PC-3 (cell line): ENCODE results near the gene HACD3. TPM values are rescaled to one million over a fixed set of nuclear protein-coding genes. Genes with fewer than 3 reads are reported as not detected.

ENCODE experiments used
- ATAC-seq: fragments of 200-7000 bp; cut with Tn5 transposase; 2 replicates; pipeline ENCODE4 v1.9.1; 2020; ENCODE audit warnings: mild to moderate bottlenecking, moderate library complexity
- BruUV-seq: library from RNA; stranded (reverse); fragments of 400-500 nt; replicated peaks from 2 replicates; lab custom pipeline; 2021; lab: Mats Ljungman, UMichigan
- CTCF ChIA-PET: fragments of 300-600 bp; sonication (Branson Sonifier 250); formaldehyde crosslinking; loops from one replicate; lab custom pipeline; 2022; ENCODE audit warnings: antibody characterized with exemption; lab: Charles Lee
- POLR2A ChIA-PET: fragments of 300-600 bp; sonication (Branson Sonifier 250); formaldehyde crosslinking; loops from one replicate; lab custom pipeline; 2022; ENCODE audit warnings: antibody characterized with exemption; ENCODE audit not compliant: unreplicated experiment; lab: Charles Lee
- DNase-seq: peaks from one replicate; pipeline ENCODE4 v3.0.0-alpha.2; 2015
- H2AFZ ChIP-seq: fragments of 300-600 bp; sonication (generic); 2 replicates; pipeline ENCODE4 v1.6.0; 2016; ENCODE audit warnings: antibody characterized with exemption, low read length
- H3F3A ChIP-seq: fragments of 300-600 bp; sonication (generic); one replicate; pipeline ENCODE4 v1.6.0; 2017; ENCODE audit warnings: antibody characterized with exemption, low read length, control low read depth, mild to moderate bottlenecking; ENCODE audit not compliant: unreplicated experiment
- H3K27ac ChIP-seq: fragments of 300-600 bp; sonication (generic); 2 replicates; pipeline ENCODE4 v1.5.1; 2016; ENCODE audit warnings: mild to moderate bottlenecking, low read length
- H3K27me3 ChIP-seq: fragments of 300-600 bp; sonication (generic); 2 replicates; pipeline ENCODE4 v1.6.1; 2016; ENCODE audit warnings: low read length, mixed read lengths
- H3K36me3 ChIP-seq: fragments of 300-600 bp; sonication (generic); 2 replicates; pipeline ENCODE4 v1.6.1; 2016; ENCODE audit warnings: low read depth, mixed run types, low read length, mixed read lengths
- H3K4me1 ChIP-seq: fragments of 300-600 bp; sonication (generic); 2 replicates; pipeline ENCODE4 v1.5.1; 2016; ENCODE audit warnings: low read length; ENCODE audit not compliant: insufficient read depth
- H3K4me2 ChIP-seq: fragments of 300-600 bp; sonication (generic); 2 replicates; pipeline ENCODE4 v1.6.0; 2016; ENCODE audit warnings: low read length
- H3K4me3 ChIP-seq: fragments of 300-600 bp; sonication (generic); 2 replicates; pipeline ENCODE4 v1.5.1; 2016; ENCODE audit warnings: mild to moderate bottlenecking, low read length, mixed read lengths
- H3K79me2 ChIP-seq: fragments of 300-600 bp; sonication (generic); 2 replicates; pipeline ENCODE4 v1.6.1; 2017; ENCODE audit warnings: low read length, mixed read lengths
- H3K9ac ChIP-seq: fragments of 300-600 bp; sonication (generic); 2 replicates; pipeline ENCODE4 v1.6.0; 2016; ENCODE audit warnings: mild to moderate bottlenecking, low read length
- H3K9me2 ChIP-seq: fragments of 300-600 bp; sonication (generic); replicated peaks from 2 replicates; pipeline ENCODE4 v1.6.1; 2016; ENCODE audit warnings: mixed run types, low read length, mixed read lengths
- H3K9me3 ChIP-seq: fragments of 300-600 bp; sonication (generic); 2 replicates; pipeline ENCODE4 v1.6.1; 2016; ENCODE audit warnings: low read length, mixed read lengths
- H4K20me1 ChIP-seq: fragments of 300-600 bp; sonication (generic); 2 replicates; pipeline ENCODE4 v1.6.1; 2016; ENCODE audit warnings: low read length, mixed read lengths
- EZH2 ChIP-seq: fragments of 300-600 bp; sonication (generic); IDR thresholded peaks from one replicate; pipeline ENCODE4 v1.6.1; 2017; ENCODE audit warnings: antibody characterized with exemption, mild to moderate bottlenecking, low read length; ENCODE audit not compliant: unreplicated experiment
- EZH2phosphoT487 ChIP-seq: fragments of 300-600 bp; sonication (generic); IDR thresholded peaks from 2 replicates; pipeline ENCODE4 v1.6.1; 2018; ENCODE audit warnings: mild to moderate bottlenecking, antibody characterized with exemption, low read length, borderline replicate concordance
- intact Hi-C: fragments of 100-400 bp; cut with micrococcal nuclease; formaldehyde crosslinking; loops from 2 replicates; pipeline ENCODE4 v1.9.0; 2023
- total RNA-seq: library from RNA; depleted of rRNA; stranded (reverse); fragments of >200 nt; gene quantifications from 2 replicates; pipeline ENCODE4 v1.2.3, GENCODE V29; 2014
- TF ChIP-seq, protein P1 (sequence below): fragments of 300-600 bp; sonication (generic); conservative IDR thresholded peaks from 2 replicates; pipeline ENCODE4 v1.5.1; 2017; ENCODE audit warnings: antibody characterized with exemption, low read depth, mild to moderate bottlenecking, low read length

HACD3 gene
- total RNA-seq, 1 experiment from 2014 or later: 64.9 TPM

DNA sequence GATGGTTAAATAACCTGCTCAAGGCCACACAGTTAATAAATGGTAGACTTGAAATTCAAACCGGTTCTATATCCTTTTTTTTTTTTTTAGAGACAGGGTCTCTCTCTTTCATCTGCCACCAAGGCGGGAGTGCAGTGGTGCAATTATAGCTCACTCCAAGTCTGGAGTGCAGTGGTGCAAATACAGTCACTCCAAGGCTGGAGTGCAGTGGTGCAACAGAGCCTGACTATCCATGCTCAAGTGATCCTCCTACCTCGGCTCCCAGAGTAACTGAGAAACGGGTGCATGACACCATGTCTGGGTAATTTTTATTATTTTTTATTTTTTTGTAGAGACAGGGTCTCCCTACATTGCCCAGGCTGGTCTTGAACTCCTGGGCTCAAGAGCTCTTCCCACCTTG is 36.2 kb upstream of the HACD3 start:
- peaks cover 6% of the 10 kb centered on the region; the same call in 1 of the 2 replicates for H3K36me3 ChIP-seq
- ATAC-seq: no peak
- no peaks in the 10 kb centered on the region for H3K4me1 ChIP-seq
- DNase-seq: no peak
- no peaks in the 10 kb centered on the region for H3F3A ChIP-seq
- H3K27ac ChIP-seq: no peak overlapping the region
- no peaks in the 10 kb centered on the region for H3K9me2 ChIP-seq
- no peaks in the 10 kb centered on the region for H4K20me1 ChIP-seq
- no peaks in the 10 kb centered on the region for H3K79me2 ChIP-seq
- H3K9ac ChIP-seq: no peak overlapping the region
- no peak for TF ChIP-seq EZH2
- TF ChIP-seq, protein P1, sequence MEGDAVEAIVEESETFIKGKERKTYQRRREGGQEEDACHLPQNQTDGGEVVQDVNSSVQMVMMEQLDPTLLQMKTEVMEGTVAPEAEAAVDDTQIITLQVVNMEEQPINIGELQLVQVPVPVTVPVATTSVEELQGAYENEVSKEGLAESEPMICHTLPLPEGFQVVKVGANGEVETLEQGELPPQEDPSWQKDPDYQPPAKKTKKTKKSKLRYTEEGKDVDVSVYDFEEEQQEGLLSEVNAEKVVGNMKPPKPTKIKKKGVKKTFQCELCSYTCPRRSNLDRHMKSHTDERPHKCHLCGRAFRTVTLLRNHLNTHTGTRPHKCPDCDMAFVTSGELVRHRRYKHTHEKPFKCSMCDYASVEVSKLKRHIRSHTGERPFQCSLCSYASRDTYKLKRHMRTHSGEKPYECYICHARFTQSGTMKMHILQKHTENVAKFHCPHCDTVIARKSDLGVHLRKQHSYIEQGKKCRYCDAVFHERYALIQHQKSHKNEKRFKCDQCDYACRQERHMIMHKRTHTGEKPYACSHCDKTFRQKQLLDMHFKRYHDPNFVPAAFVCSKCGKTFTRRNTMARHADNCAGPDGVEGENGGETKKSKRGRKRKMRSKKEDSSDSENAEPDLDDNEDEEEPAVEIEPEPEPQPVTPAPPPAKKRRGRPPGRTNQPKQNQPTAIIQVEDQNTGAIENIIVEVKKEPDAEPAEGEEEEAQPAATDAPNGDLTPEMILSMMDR: no peak
- TF ChIP-seq EZH2phosphoT487: no peak
- intact Hi-C loops: no loop called here
- no peak overlapping the region for H3K4me2 ChIP-seq
- POLR2A ChIA-PET: no interaction called here
- BruUV-seq: no TSS peak
- CTCF ChIA-PET: no interaction called here
- H2AFZ ChIP-seq: no peak overlapping the region
- H3K9me3 ChIP-seq: no peaks in the 10 kb centered on the region
- no peaks in the 10 kb centered on the region for H3K27me3 ChIP-seq
- no peak overlapping the region for H3K4me3 ChIP-seq

DNA sequence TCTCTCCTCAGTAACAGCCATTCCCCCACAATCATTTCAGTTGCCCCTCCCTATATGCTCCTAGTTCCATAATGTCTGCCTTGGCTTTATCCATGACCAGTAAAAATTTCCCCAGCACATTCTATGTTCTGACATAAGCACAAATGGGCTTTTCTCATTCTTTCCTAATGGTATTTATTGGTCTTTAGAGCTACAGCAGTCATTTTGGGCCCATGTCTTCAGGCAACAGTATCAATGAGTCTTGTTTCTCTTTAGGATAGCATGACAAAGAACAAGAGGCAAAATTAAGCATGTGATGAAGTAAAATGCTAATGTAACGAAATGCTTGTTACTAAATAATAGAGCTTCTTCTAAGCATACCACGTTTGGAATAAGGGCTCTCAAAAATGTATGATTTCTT is 20.9 kb upstream of the HACD3 start:
- CTCF ChIA-PET: no interaction called here
- H3K36me3 ChIP-seq: peaks cover 19% of the 10 kb centered on the region; the same call in 1 of the 2 replicates
- H3K4me2 ChIP-seq: no peak overlapping the region
- H3K9ac ChIP-seq: no peak overlapping the region
- H4K20me1 ChIP-seq: no peaks in the 10 kb centered on the region; the same call in 1 of the 2 replicates
- no peak overlapping the region for H2AFZ ChIP-seq
- TF ChIP-seq EZH2phosphoT487 (no peak), EZH2 (no peak)
- TF ChIP-seq, protein P1: no peak
- POLR2A ChIA-PET: no interaction called here
- no peak for DNase-seq
- no peaks in the 10 kb centered on the region for H3K4me1 ChIP-seq
- H3K4me3 ChIP-seq: no peak overlapping the region
- no peaks in the 10 kb centered on the region for H3K9me3 ChIP-seq
- H3K27me3 ChIP-seq: no peaks in the 10 kb centered on the region
- intact Hi-C loops: no loop called here
- ATAC-seq: no peak
- H3K79me2 ChIP-seq: peaks cover 4% of the 10 kb centered on the region; the same call in 1 of the 2 replicates
- no TSS peak for BruUV-seq
- no peaks in the 10 kb centered on the region for H3K9me2 ChIP-seq
- no peak overlapping the region for H3K27ac ChIP-seq
- H3F3A ChIP-seq: no peaks in the 10 kb centered on the region

DNA sequence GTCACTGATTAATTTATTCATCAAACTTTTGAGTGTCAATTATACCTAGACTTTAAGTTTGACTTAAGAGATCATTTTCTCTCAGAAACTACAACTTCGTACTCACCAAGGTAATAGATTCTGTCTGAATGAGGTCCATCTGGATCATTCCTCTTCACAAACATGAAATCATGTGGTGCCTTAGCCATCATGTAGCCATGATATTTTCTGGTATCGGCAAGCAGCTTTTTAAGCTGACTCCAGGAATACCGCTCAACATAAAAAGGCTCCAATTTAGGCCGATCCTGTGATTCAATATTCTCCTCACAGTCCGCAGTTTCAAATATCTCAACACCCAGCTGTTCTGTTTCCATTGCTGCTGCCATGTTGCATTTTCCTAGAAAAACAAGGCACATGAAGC is 18.1 kb upstream of the HACD3 start:
- TF ChIP-seq, protein P1: no peak
- no peak for TF ChIP-seq EZH2phosphoT487
- no peak for TF ChIP-seq EZH2
- H3K4me2 ChIP-seq: no peak overlapping the region
- no peaks in the 10 kb centered on the region for H3K9me3 ChIP-seq
- H3K27me3 ChIP-seq: no peaks in the 10 kb centered on the region
- no TSS peak for BruUV-seq
- ChIA-PET CTCF (no interaction called here), POLR2A (interaction anchor here (0.6 kb wide), 2 partner anchors 17 to 73 kb away, joined by 3 read pairs; no protein-coding TSS in a partner anchor)
- peaks cover 18% of the 10 kb centered on the region; the same call in 1 of the 2 replicates for H3K36me3 ChIP-seq
- H3K4me3 ChIP-seq: no peak overlapping the region
- no peak for ATAC-seq
- H3K27ac ChIP-seq: no peak overlapping the region
- H3K9ac ChIP-seq: no peak overlapping the region
- no peaks in the 10 kb centered on the region for H3F3A ChIP-seq
- peaks cover 15% of the 10 kb centered on the region for H4K20me1 ChIP-seq
- no peaks in the 10 kb centered on the region for H3K9me2 ChIP-seq
- peaks cover 9% of the 10 kb centered on the region for H3K4me1 ChIP-seq
- intact Hi-C loops: no loop called here
- H3K79me2 ChIP-seq: peaks cover 31% of the 10 kb centered on the region
- H2AFZ ChIP-seq: no peak overlapping the region
- DNase-seq: no peak
